Right cardiac atrium (tissue), 5 donors: Measurements from ENCODE around the gene APC. TPM values are rescaled to one million over a fixed set of nuclear protein-coding genes. Genes with fewer than 3 reads are reported as not detected.
"Not testable (repeated sequence)": the region's sequence is repeated elsewhere in the genome, so short reads cannot be mapped to it uniquely, and the experiment has no call there.

Source experiments
- ATAC-seq, 2 donors: fragments of 200-7000 bp; cut with Tn5 transposase; one replicate each; pipeline versions ENCODE4 v1.8.0 to v1.9.1; 2020; ENCODE audit warnings: moderate library complexity in 2 of 2, mild to moderate bottlenecking in 1 of 2
- DNase-seq, 3 donors: peaks; one replicate each; pipeline ENCODE4 v3.0.0-alpha.2; 2020
- H3K27ac ChIP-seq: one replicate; pipeline ENCODE4 v1.5.1; 2013; ENCODE audit warnings: mild to moderate bottlenecking, low read length, control low read depth, moderate library complexity
- H3K27me3 ChIP-seq: one replicate; pipeline ENCODE4 v1.6.1; 2013; ENCODE audit not compliant: control insufficient read depth, insufficient read depth
- H3K4me1 ChIP-seq: one replicate; pipeline ENCODE4 v1.6.1; 2013; ENCODE audit warnings: low read length; ENCODE audit not compliant: control insufficient read depth, insufficient read depth
- H3K4me3 ChIP-seq: one replicate; pipeline ENCODE4 v1.5.1; 2013; ENCODE audit warnings: low read length, control low read depth
- H3K9me3 ChIP-seq: one replicate; pipeline ENCODE4 v1.6.1; 2013; ENCODE audit warnings: low read length; ENCODE audit not compliant: control insufficient read depth
- WGBS: extraction: QIAGEN DNeasy Blood & Tissue Kit; methylation state at CpG from one replicate; pipeline ENCODE4 v1.1.7; 2013; 5-methylcytosine and 5-hydroxymethylcytosine counted together
- intact Hi-C, 4 donors: fragments of 100-400 bp; cut with DNase I; formaldehyde crosslinking; loops; one replicate each; pipeline versions ENCODE4 v1.11.0 to v1.14.0; 2022 to 2023
- polyA plus RNA-seq: library from polyadenylated mRNA; stranded (reverse); fragments of 200-250 nt; gene quantifications from one replicate; pipeline ENCODE4 v1.2.3, GENCODE V29; 2013
- total RNA-seq, 4 donors: library from RNA; stranded (reverse); fragmentation: NEBNext Ultra II Directional; extraction: Animal tissue kit (Norgen Biotek cat#: 25700); gene quantifications; one replicate each; pipeline ENCODE4 v1.2.1, GENCODE V29; 2021
- donor health status: healthy with polysubstance abuse.
- donor health status: DM: no; HTN: yes; CAD: no.
- donor health status: DM: no; HTN: no; CAD: no.
- donor health status: DM: no; HTN: yes; CAD: no; lungs with severe emphysema.
- donor health status: DM: yes; HTN: yes; CAD: no.

APC gene
- total and polyA plus RNA-seq, 5 donors: 5.4 to 46.3 (median 41.6) TPM

- H3K27me3 ChIP-seq: no peaks in the 10 kb centered on the region
- H3K27ac ChIP-seq: no peak overlapping the region
- 68% methylated on average over 2 of the region's 2 CpGs for WGBS
- DNase-seq (no peak), ATAC-seq (no peak)
- H3K4me1 ChIP-seq: peaks cover 2% of the 10 kb centered on the region
- no peak overlapping the region for H3K4me3 ChIP-seq
- intact Hi-C loops: no loop called here
- H3K9me3 ChIP-seq: no peaks in the 10 kb centered on the region
These were observed 138.7 kb downstream of the APC start for GRCh38 chr5:112876362-112876761.

- Histone ChIP-seq H3K27ac (no peak overlapping the region), H3K9me3 (no peaks in the 10 kb centered on the region), H3K4me1 (peaks cover 2% of the 10 kb centered on the region), H3K27me3 (no peaks in the 10 kb centered on the region), H3K4me3 (no peak overlapping the region)
- intact Hi-C loops: no loop called here
- WGBS: 68% methylated on average over 4 of the region's 4 CpGs
- DNase-seq (no peak), ATAC-seq (no peak)
These were observed 140.4 kb downstream of the APC start for GRCh38 chr5:112878101-112878500.

GRCh38 chr5:112878760-112879159, 141.1 kb downstream of the APC start:
- ATAC-seq (no peak), DNase-seq (no peak)
- Histone ChIP-seq H3K27ac (no peak overlapping the region), H3K4me1 (peaks cover 4% of the 10 kb centered on the region), H3K27me3 (no peaks in the 10 kb centered on the region), H3K9me3 (no peaks in the 10 kb centered on the region), H3K4me3 (no peak overlapping the region)
- intact Hi-C loops: no loop called here
- 74% methylated on average over 4 of the region's 4 CpGs for WGBS

GRCh38 chr5:112880219-112880964, 142.7 kb downstream of the APC start:
- WGBS: 96% methylated on average over 2 of the region's 2 CpGs

GRCh38 chr5:112883192-112883591, 145.5 kb downstream of the APC start:
- Histone ChIP-seq H3K4me1 (peaks cover 10% of the 10 kb centered on the region), H3K4me3 (no peak overlapping the region), H3K27me3 (no peaks in the 10 kb centered on the region), H3K27ac (no peak overlapping the region), H3K9me3 (no peaks in the 10 kb centered on the region)
- intact Hi-C loops: no loop called here
- WGBS: 55% methylated on average over 2 of the region's 2 CpGs
- ATAC-seq (no peak), DNase-seq (no peak)

More at GRCh38 chr5:112880219-112880964, 142.7 kb downstream of the APC start:
- H3K4me1 ChIP-seq: peaks cover 10% of the 10 kb centered on the region
- no peak overlapping the region for H3K4me3 ChIP-seq
- H3K27me3 ChIP-seq: no peaks in the 10 kb centered on the region
- DNase-seq (no peak), ATAC-seq (peak in 1 of 2 donors; percentile 22)
- no peak overlapping the region for H3K27ac ChIP-seq
- H3K9me3 ChIP-seq: no peaks in the 10 kb centered on the region
- intact Hi-C loops: no loop called here

- Histone ChIP-seq H3K4me1 (peaks cover 8% of the 10 kb centered on the region), H3K27ac (no peak overlapping the region), H3K9me3 (no peaks in the 10 kb centered on the region), H3K4me3 (no peak overlapping the region), H3K27me3 (no peaks in the 10 kb centered on the region)
- WGBS: 91% methylated on average over 3 of the region's 3 CpGs
- ATAC-seq (no peak), DNase-seq (no peak)
- intact Hi-C loops: no loop called here
These were observed 147.3 kb downstream of the APC start for GRCh38 chr5:112885001-112885400.

- intact Hi-C loops: no loop called here
- Histone ChIP-seq H3K4me3 (no peak overlapping the region), H3K9me3 (no peaks in the 10 kb centered on the region), H3K27me3 (no peaks in the 10 kb centered on the region), H3K4me1 (peaks cover 8% of the 10 kb centered on the region), H3K27ac (no peak overlapping the region)
- DNase-seq: no peak
- no peak for ATAC-seq
- WGBS: 91% methylated on average over 4 of the region's 4 CpGs
These were observed 149.3 kb downstream of the APC start for GRCh38 chr5:112886975-112887374.

GRCh38 chr5:112892066-112892465, 154.4 kb downstream of the APC start:
- H3K4me3 ChIP-seq, intact Hi-C loops, ATAC-seq, H3K4me1 ChIP-seq, DNase-seq, H3K27ac ChIP-seq, H3K9me3 ChIP-seq, H3K27me3 ChIP-seq: not testable (repeated sequence)
- whole genome bisulfite sequencing: 89% methylated on average over 8 of the region's 8 CpGs

- no peaks in the 10 kb centered on the region for H3K27me3 ChIP-seq
- H3K9me3 ChIP-seq: no peaks in the 10 kb centered on the region
- H3K4me1 ChIP-seq: peaks cover under 1% of the 10 kb centered on the region
- H3K27ac ChIP-seq: no peak overlapping the region
- ATAC-seq (no peak), DNase-seq (no peak)
- intact Hi-C loops: no loop called here
- no peak overlapping the region for H3K4me3 ChIP-seq
- WGBS: 97% methylated on average over 13 of the region's 13 CpGs
These were observed 155.1 kb downstream of the APC start for GRCh38 chr5:112892776-112893175.

- Histone ChIP-seq H3K4me3 (no peak overlapping the region), H3K9me3 (no peaks in the 10 kb centered on the region), H3K4me1 (peaks cover 2% of the 10 kb centered on the region), H3K27me3 (no peaks in the 10 kb centered on the region), H3K27ac (peak overlapping the region; percentile 17)
- 62% methylated on average over 3 of the region's 3 CpGs for WGBS
- intact Hi-C loops: no loop called here
- DNase-seq: no peak
- peak; percentile 55 to 72 for ATAC-seq
These were observed 158.0 kb downstream of the APC start for GRCh38 chr5:112895682-112896081.
